Spleen (tissue), 11 donors: ENCODE data around the gene TLR8. TPM values are rescaled to one million over a fixed set of nuclear protein-coding genes. Genes with fewer than 3 reads are reported as not detected.

ENCODE experiments used
- DNase-seq: peaks from one replicate; pipeline ENCODE4 v3.0.0-alpha.2; 2020
- H3K27ac ChIP-seq, 8 donors: fragments of 200-600 bp; sonication (generic) in 7 of 8; 1 replicate in 4 of 8; 2 replicates in 4 of 8; pipeline versions ENCODE4 v1.5.0 to v1.8.0; 2016 to 2021; ENCODE audit warnings: inconsistent platforms in 4 of 8, mild to moderate bottlenecking in 4 of 8, moderate library complexity in 1 of 8
- H3K27me3 ChIP-seq, 7 donors: fragments of 200-600 bp; sonication (generic) in 6 of 7; replicated peaks in 1 of 7; 1 replicate in 4 of 7; 2 replicates in 3 of 7; pipeline versions ENCODE4 v1.5.0 to v1.8.0; 2016 to 2021; ENCODE audit warnings: inconsistent platforms in 3 of 7, mild to moderate bottlenecking in 1 of 7
- H3K36me3 ChIP-seq, 6 donors: fragments of 200-600 bp; sonication (generic) in 5 of 6; 1 replicate in 4 of 6; 2 replicates in 2 of 6; pipeline versions ENCODE4 v1.5.0 to v1.8.0; 2016 to 2021; ENCODE audit warnings: inconsistent platforms in 2 of 6
- H3K4me1 ChIP-seq, 6 donors: fragments of 200-600 bp; sonication (generic) in 5 of 6; 1 replicate in 3 of 6; 2 replicates in 3 of 6; pipeline versions ENCODE4 v1.5.0 to v1.8.0; 2016 to 2021; ENCODE audit warnings: inconsistent platforms in 3 of 6
- H3K4me3 ChIP-seq, 8 donors: fragments of 200-600 bp; sonication (generic) in 7 of 8; 1 replicate in 4 of 8; 2 replicates in 4 of 8; pipeline versions ENCODE4 v1.5.0 to v1.8.0; 2016 to 2021; ENCODE audit warnings: inconsistent platforms in 4 of 8, mild to moderate bottlenecking in 4 of 8, moderate library complexity in 2 of 8
- H3K9me3 ChIP-seq, 8 donors: fragments of 200-600 bp; sonication (generic) in 7 of 8; 1 replicate in 4 of 8; 2 replicates in 4 of 8; pipeline versions ENCODE4 v1.5.0 to v1.8.0; 2016 to 2021; ENCODE audit warnings: inconsistent platforms in 4 of 8
- CTCF ChIP-seq, 11 experiments: fragments of 200-600 bp in 7 of 11; fragments of 450-650 bp in 4 of 11; sonication (generic) in 4 of 11; IDR thresholded peaks in 8 of 11; conservative IDR thresholded peaks in 3 of 11; 1 replicate in 7 of 11; 2 replicates in 4 of 11; pipeline versions ENCODE4 v1.4.0 to v1.8.0; 2016 to 2021; ENCODE audit warnings: antibody characterized with exemption in 11 of 11, inconsistent platforms in 4 of 11, mild to moderate bottlenecking in 1 of 11
- POLR2A ChIP-seq, 3 donors: fragments of 450-650 bp; IDR thresholded peaks; one replicate each; pipeline ENCODE4 v1.5.1; 2017; ENCODE audit warnings: antibody characterized with exemption in 3 of 3, mild to moderate bottlenecking in 1 of 3
- POLR2AphosphoS5 ChIP-seq, 3 donors: sonication (generic); formaldehyde crosslinking; IDR thresholded peaks; one replicate each; pipeline ENCODE4 v1.5.1; 2017; ENCODE audit warnings: antibody characterized with exemption in 3 of 3
- WGBS, 5 donors: extraction: QIAGEN DNeasy Blood & Tissue Kit in 3 of 5; methylation state at CpG; one replicate each; pipeline versions ENCODE4 v1.1.5 to v1.1.7; 2013 to 2018; 5-methylcytosine and 5-hydroxymethylcytosine counted together
- intact Hi-C: fragments of 100-400 bp; cut with DNase I; formaldehyde crosslinking; loops from one replicate; pipeline ENCODE4 v1.15.0; 2023; ENCODE audit warnings: low total_unique reads
- polyA plus RNA-seq, 3 donors: library from polyadenylated mRNA; stranded (reverse); fragments of 200-250 nt; gene quantifications; one replicate each; pipeline ENCODE4 v1.2.1, GENCODE V29; 2013
- total RNA-seq, 7 donors: library from RNA; depleted of rRNA in 3 of 7; stranded (reverse); fragments of >200 nt in 3 of 7; fragmentation: NEBNext Ultra II Directional in 4 of 7; extraction: Animal tissue kit (Norgen Biotek cat#: 25700) in 4 of 7; gene quantifications; one replicate each; pipeline versions ENCODE4 v1.1.0 to v1.2.1, GENCODE V29; 2016 to 2021
- donor health status: healthy with polysubstance abuse.
- donor health status: DM: no; HTN: no; CAD: no; lungs with moderate emphysema.
- donor health status: DM: no; HTN: no; CAD: no.
- donor health status: Bipolar disorder and iron deficiency.
- donor health status: healthy.
- donor health status: DM: no; HTN: no; CAD: no.
- donor health status: DM: yes; HTN: yes; CAD: no.

TLR8 gene
- total and polyA plus RNA-seq, 10 donors, result 1.1 to 76.5 (median 23.0) TPM

GRCh38 chrX:12953420-12953819 lies 47.0 kb downstream of the TLR8 start:
- Histone ChIP-seq H3K27me3 (no peaks in the 10 kb centered on the region), H3K36me3 (no peaks in the 10 kb centered on the region), H3K4me3 (no peak overlapping the region), H3K9me3 (no peaks in the 10 kb centered on the region), H3K4me1 (peaks cover 50 to 100% (median 83%) of the 10 kb centered on the region in 6 donors), H3K27ac (peak overlapping the region in 7 of 8 donors; percentile 48 to 96 (median 91))
- WGBS, 5 donors, result 55 to 88% (median 82%) methylated on average over 5 to 8 of the region's 8 CpGs
- TF ChIP-seq POLR2AphosphoS5 (IDR thresholded peaks at IDR 0.05) (no peak), CTCF (IDR thresholded peaks at IDR 0.05 in 8 of 11, conservative IDR thresholded peaks at IDR 0.05 in 3 of 11) (no peak), POLR2A (IDR thresholded peaks at IDR 0.05) (no peak)
- intact Hi-C loops, result no loop called here
- DNase-seq, result no peak

- Histone ChIP-seq H3K36me3 (no peaks in the 10 kb centered on the region), H3K9me3 (no peaks in the 10 kb centered on the region), H3K4me1 (peaks cover 41 to 97% (median 78%) of the 10 kb centered on the region in 6 donors), H3K4me3 (peak overlapping the region in 1 of 8 donors; percentile 59), H3K27me3 (no peaks in the 10 kb centered on the region), H3K27ac (peak overlapping the region; percentile 89 to 96 (median 92))
- intact Hi-C loops, result no loop called here
- DNase-seq, result no peak
- TF ChIP-seq POLR2AphosphoS5 (IDR thresholded peaks at IDR 0.05) (no peak), POLR2A (IDR thresholded peaks at IDR 0.05) (no peak), CTCF (IDR thresholded peaks at IDR 0.05 in 8 of 11, conservative IDR thresholded peaks at IDR 0.05 in 3 of 11) (no peak)
- 74 to 83% (median 79%) methylated on average over 7 to 9 of the region's 9 CpGs for WGBS, 5 donors
Observed at GRCh38 chrX:12954376-12954775, 48.0 kb downstream of the TLR8 start.

GRCh38 chrX:12954981-12955380 lies 48.6 kb downstream of the TLR8 start:
- intact Hi-C loops, result no loop called here
- H3K4me1 ChIP-seq, result peaks cover 35 to 97% (median 77%) of the 10 kb centered on the region in 6 donors
- no peaks in the 10 kb centered on the region for H3K9me3 ChIP-seq
- peak overlapping the region; percentile 89 to 96 (median 92) for H3K27ac ChIP-seq
- H3K27me3 ChIP-seq, result no peaks in the 10 kb centered on the region
- no peak for DNase-seq
- H3K36me3 ChIP-seq, result no peaks in the 10 kb centered on the region
- H3K4me3 ChIP-seq, result peak overlapping the region in 2 of 8 donors; percentile 17 to 59
- WGBS, 5 donors, result 29 to 69% (median 44%) methylated on average over 2 to 4 of the region's 4 CpGs
- no peak for TF ChIP-seq CTCF (IDR thresholded peaks at IDR 0.05 in 8 of 11, conservative IDR thresholded peaks at IDR 0.05 in 3 of 11)
- no peak for TF ChIP-seq POLR2A (IDR thresholded peaks at IDR 0.05)
- TF ChIP-seq POLR2AphosphoS5 (IDR thresholded peaks at IDR 0.05), result no peak

- Histone ChIP-seq H3K9me3 (no peaks in the 10 kb centered on the region), H3K27me3 (no peaks in the 10 kb centered on the region), H3K4me1 (peaks cover 25 to 97% (median 78%) of the 10 kb centered on the region in 6 donors), H3K4me3 (peak overlapping the region in 6 of 8 donors; percentile 6 to 59 (median 18)), H3K36me3 (no peaks in the 10 kb centered on the region), H3K27ac (peak overlapping the region; percentile 89 to 96 (median 92))
- TF ChIP-seq POLR2AphosphoS5 (IDR thresholded peaks at IDR 0.05), result peak; percentile 25 to 70 (median 67)
- no peak for TF ChIP-seq CTCF (IDR thresholded peaks at IDR 0.05 in 8 of 11, conservative IDR thresholded peaks at IDR 0.05 in 3 of 11)
- no peak for TF ChIP-seq POLR2A (IDR thresholded peaks at IDR 0.05)
- 7 to 30% (median 10%) methylated on average over 13 to 20 of the region's 20 CpGs for WGBS, 5 donors
- intact Hi-C loops, result no loop called here
- peak; percentile 94 for DNase-seq
Observed at GRCh38 chrX:12955882-12956703, 49.7 kb downstream of the TLR8 start.
